WTC11 (cell line): ENCODE results near the gene CDKN1C. TPM values are rescaled to one million over a fixed set of nuclear protein-coding genes. Genes with fewer than 3 reads are reported as not detected.

Experiments
- AFF4 ChIP-seq: sonication (generic); formaldehyde crosslinking; IDR thresholded peaks from 2 replicates; pipeline ENCODE4 v1.8.1; 2023; ENCODE audit warnings: mild to moderate bottlenecking, missing genetic modification reagents, borderline replicate concordance
- ATF2 ChIP-seq: sonication (generic); formaldehyde crosslinking; IDR thresholded peaks from 2 replicates; pipeline ENCODE4 v1.8.1; 2022; ENCODE audit warnings: low read depth, missing genetic modification reagents, borderline replicate concordance
- ATF3 ChIP-seq: sonication (generic); formaldehyde crosslinking; conservative IDR thresholded peaks from 2 replicates; pipeline ENCODE4 v1.8.1; 2022; ENCODE audit warnings: mild to moderate bottlenecking, missing genetic modification reagents
- CDX4 ChIP-seq: fragments of 250-450 bp; sonication (Bioruptor Pico); IDR thresholded peaks from 2 replicates; pipeline ENCODE4 v1.9.0; 2021; ENCODE audit warnings: moderate library complexity, mild to moderate bottlenecking, inconsistent platforms, borderline replicate concordance
- CREB1 ChIP-seq: sonication (generic); formaldehyde crosslinking; IDR thresholded peaks from 2 replicates; pipeline ENCODE4 v1.8.0; 2023; ENCODE audit warnings: mild to moderate bottlenecking, missing genetic modification reagents
- CREM ChIP-seq: sonication (generic); formaldehyde crosslinking; IDR thresholded peaks from 2 replicates; pipeline ENCODE4 v1.8.1; 2022; ENCODE audit warnings: mild to moderate bottlenecking, missing genetic modification reagents, moderate library complexity
- E2F1 ChIP-seq: sonication (generic); formaldehyde crosslinking; IDR thresholded peaks from 2 replicates; pipeline ENCODE4 v1.8.0; 2022; ENCODE audit warnings: mild to moderate bottlenecking, missing genetic modification reagents
- E2F4 ChIP-seq: sonication (generic); formaldehyde crosslinking; IDR thresholded peaks from 2 replicates; pipeline ENCODE4 v1.8.1; 2022; ENCODE audit warnings: low read depth, mild to moderate bottlenecking, moderate library complexity, missing genetic modification reagents, borderline replicate concordance
- ELF4 ChIP-seq: sonication (generic); formaldehyde crosslinking; IDR thresholded peaks from 2 replicates; pipeline ENCODE4 v1.8.1; 2022; ENCODE audit warnings: low read depth, mild to moderate bottlenecking, moderate library complexity, missing genetic modification reagents
- ERG ChIP-seq: fragments of 250-450 bp; sonication (Bioruptor Pico); IDR thresholded peaks from 2 replicates; pipeline ENCODE4 v1.8.0; 2021; ENCODE audit warnings: mild to moderate bottlenecking
- FOXK1 ChIP-seq: sonication (generic); formaldehyde crosslinking; IDR thresholded peaks from 2 replicates; pipeline ENCODE4 v1.8.0; 2022; ENCODE audit warnings: mild to moderate bottlenecking, moderate library complexity, missing genetic modification reagents
- FOXP4 ChIP-seq: sonication (generic); formaldehyde crosslinking; IDR thresholded peaks from 2 replicates; pipeline ENCODE4 v1.8.0; 2022; ENCODE audit warnings: mild to moderate bottlenecking, missing genetic modification reagents
- IRF1 ChIP-seq: sonication (generic); formaldehyde crosslinking; IDR thresholded peaks from 2 replicates; pipeline ENCODE4 v1.8.0; 2023; ENCODE audit warnings: missing genetic modification reagents
- JAZF1 ChIP-seq: fragments of 250-450 bp; sonication (Bioruptor Pico); IDR thresholded peaks from 2 replicates; pipeline ENCODE4 v1.9.0; 2021; ENCODE audit warnings: moderate library complexity, mild to moderate bottlenecking, inconsistent platforms
- MAX ChIP-seq: sonication (generic); formaldehyde crosslinking; IDR thresholded peaks from 2 replicates; pipeline ENCODE4 v1.8.0; 2022; ENCODE audit warnings: mild to moderate bottlenecking, missing genetic modification reagents
- MXD4 ChIP-seq: fragments of 250-450 bp; sonication (Bioruptor Pico); IDR thresholded peaks from 2 replicates; pipeline ENCODE4 v1.8.0; 2021; ENCODE audit warnings: mild to moderate bottlenecking, moderate library complexity, borderline replicate concordance
- NFE2L1 ChIP-seq: sonication (generic); formaldehyde crosslinking; IDR thresholded peaks from 2 replicates; pipeline ENCODE4 v1.8.1; 2023; ENCODE audit warnings: missing genetic modification reagents
- RORB ChIP-seq: fragments of 250-450 bp; sonication (Bioruptor Pico); IDR thresholded peaks from 2 replicates; pipeline ENCODE4 v1.9.0; 2021; ENCODE audit warnings: mild to moderate bottlenecking
- SMAD3 ChIP-seq: sonication (generic); formaldehyde crosslinking; IDR thresholded peaks from 2 replicates; pipeline ENCODE4 v1.8.0; 2022; ENCODE audit warnings: missing genetic modification reagents, mild to moderate bottlenecking, borderline replicate concordance
- TP53 ChIP-seq: sonication (generic); formaldehyde crosslinking; IDR thresholded peaks from 2 replicates; pipeline ENCODE4 v1.8.1; 2023; ENCODE audit warnings: mild to moderate bottlenecking, missing genetic modification reagents
- ZBTB21 ChIP-seq: sonication (generic); formaldehyde crosslinking; IDR thresholded peaks from 2 replicates; pipeline ENCODE4 v1.8.1; 2023; ENCODE audit warnings: mild to moderate bottlenecking, missing genetic modification reagents, borderline replicate concordance
- ZNF232 ChIP-seq: sonication (generic); formaldehyde crosslinking; IDR thresholded peaks from 2 replicates; pipeline ENCODE4 v1.8.0; 2022; ENCODE audit warnings: mild to moderate bottlenecking, missing genetic modification reagents
- ZNF263 ChIP-seq: sonication (generic); formaldehyde crosslinking; IDR thresholded peaks from 2 replicates; pipeline ENCODE4 v1.8.1; 2022; ENCODE audit warnings: low read depth, mild to moderate bottlenecking, moderate library complexity, missing genetic modification reagents
- ZNF396 ChIP-seq: fragments of 250-450 bp; sonication (Bioruptor Pico); IDR thresholded peaks from 2 replicates; pipeline ENCODE4 v1.8.0; 2021; ENCODE audit warnings: mild to moderate bottlenecking, moderate library complexity, borderline replicate concordance
- ZNF416 ChIP-seq: fragments of 250-450 bp; sonication (Bioruptor Pico); IDR thresholded peaks from 2 replicates; pipeline ENCODE4 v1.9.0; 2021; ENCODE audit warnings: mild to moderate bottlenecking, inconsistent platforms
- total RNA-seq: library from RNA; stranded (reverse); gene quantifications from 3 replicates; pipeline ENCODE4 v1.2.3, GENCODE V29; 2021

CDKN1C gene
- total RNA-seq, 1 experiment from 2014 or later: 25.0 TPM

GRCh38 chr11:2892215-2892966 is 6.8 kb upstream of the CDKN1C start (continued):
- TF ChIP-seq RORB (CRISPR knock-in tag) (no peak), NFE2L1 (CRISPR knock-in tag) (0 out of 2 replicates have a peak, but pooled peaks have one; percentile 76), ZNF416 (no peak), ELF4 (CRISPR knock-in tag) (no peak), MAX (CRISPR knock-in tag) (peak; percentile 92), FOXK1 (peak; percentile 68), E2F4 (peak; percentile 75; the same call in 1 of the 2 replicates), IRF1 (CRISPR knock-in tag) (peak; percentile 48; the same call in 1 of the 2 replicates), SMAD3 (no peak; the same call in none of the 2 replicates), ZNF232 (CRISPR knock-in tag) (no peak; the same call in 1 of the 2 replicates), ZNF396 (CRISPR knock-in tag) (no peak), JAZF1 (CRISPR knock-in tag) (no peak), CREB1 (0 out of 2 replicates have a peak, but pooled peaks have one; percentile 12), FOXP4 (CRISPR knock-in tag) (peak; percentile 49), ATF3 (CRISPR knock-in tag) (0 out of 2 replicates have a peak, but pooled peaks have one; percentile 15), E2F1 (CRISPR knock-in tag) (no peak), AFF4 (0 out of 2 replicates have a peak, but pooled peaks have one; percentile 58), MXD4 (CRISPR knock-in tag) (no peak), ATF2 (0 out of 2 replicates have a peak, but pooled peaks have one; percentile 48), CREM (no peak), ZNF263 (CRISPR knock-in tag) (peak; percentile 97), ZBTB21 (CRISPR knock-in tag) (0 out of 2 replicates have a peak, but pooled peaks have one; percentile 54), TP53 (CRISPR knock-in tag) (peak; percentile 54), ERG (CRISPR knock-in tag) (no peak), CDX4 (CRISPR knock-in tag) (no peak)
